HG02678 (cell line): ENCODE data around the gene CST7.
"Not testable (repeated sequence)": the region's sequence is repeated elsewhere in the genome, so short reads cannot be mapped to it uniquely, and the experiment has no call there.

Source experiments
- ATAC-seq: cut with Tn5 transposase; IDR thresholded peaks from one replicate; pipeline ENCODE4 v1.9.1; 2021; ENCODE audit warnings: mild to moderate bottlenecking, moderate library complexity; ENCODE audit not compliant: unreplicated experiment

Gene CST7

GRCh38 chr20:24998631-24999445 is 49.8 kb downstream of the CST7 start:
- no peak for ATAC-seq

GRCh38 chr20:24999568-24999967 is 50.5 kb downstream of the CST7 start:
- no peak for ATAC-seq

- no peak for ATAC-seq
Observed at GRCh38 chr20:25000268-25000801, 51.3 kb downstream of the CST7 start.

GRCh38 chr20:25001323-25001722 is 52.3 kb downstream of the CST7 start:
- not testable (repeated sequence) for ATAC-seq

- no peak for ATAC-seq
Observed at GRCh38 chr20:25003002-25003401, 53.9 kb downstream of the CST7 start.

GRCh38 chr20:25005220-25005619 is 56.2 kb downstream of the CST7 start:
- ATAC-seq = no peak

- ATAC-seq = no peak
Observed at GRCh38 chr20:25005661-25006060, 56.6 kb downstream of the CST7 start.

GRCh38 chr20:25006431-25007167 is 57.5 kb downstream of the CST7 start:
- ATAC-seq = no peak

GRCh38 chr20:25007491-25008305 is 58.6 kb downstream of the CST7 start:
- no peak for ATAC-seq

DNA sequence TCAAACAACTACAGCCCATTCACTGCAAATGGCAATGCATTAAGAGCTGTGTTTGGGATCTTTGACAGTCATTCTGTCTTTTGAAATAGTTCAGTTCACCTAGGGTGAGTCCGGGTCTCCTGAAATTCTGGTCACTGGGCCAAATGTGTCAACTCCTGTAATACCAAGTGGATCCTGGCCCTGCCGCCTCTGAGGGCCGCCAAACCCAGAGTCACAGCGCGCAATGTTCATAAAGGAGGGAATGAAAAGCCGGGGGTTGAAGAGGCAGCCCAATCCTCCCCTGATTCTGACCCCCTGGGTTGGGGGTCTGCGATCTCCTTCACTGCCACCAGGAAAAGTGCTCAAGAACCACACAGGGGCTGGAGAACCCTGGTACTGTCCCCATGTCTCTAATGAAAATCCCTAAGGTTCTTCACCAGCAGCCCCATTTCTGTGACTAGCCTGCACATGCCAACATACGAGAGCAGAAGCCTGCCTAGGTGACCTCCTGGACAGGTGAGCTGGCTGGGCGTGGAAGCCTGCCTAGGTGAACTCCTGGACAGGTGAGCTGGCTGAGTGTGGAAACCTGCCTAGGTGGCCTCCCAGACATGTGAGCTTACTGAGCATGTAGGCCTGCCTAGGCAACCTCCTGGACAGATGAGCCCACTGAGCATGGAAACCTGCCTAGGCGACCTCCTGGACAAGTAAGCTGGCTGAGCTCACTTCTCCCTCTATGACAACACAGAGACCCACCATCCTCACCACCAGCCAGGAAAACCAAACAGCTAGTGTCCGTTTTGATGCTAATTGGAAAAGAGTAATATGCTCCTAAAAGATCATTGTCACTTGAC is 59.5 kb downstream of the CST7 start:
- no peak for ATAC-seq
